K562 (cell line): ENCODE results near the gene BTG2. TPM values are rescaled to one million over a fixed set of nuclear protein-coding genes. Genes with fewer than 3 reads are reported as not detected.

ENCODE experiments used
- PBX2 ChIP-seq, 2 experiments: IDR thresholded peaks in 1 of 2; conservative IDR thresholded peaks in 1 of 2; 2 replicates each; pipeline ENCODE4 v1.6.1; 2016; ENCODE audit warnings: low read depth in 2 of 2, mild to moderate bottlenecking in 1 of 2, missing compliant biosample characterization in 1 of 2, missing genetic modification characterization in 1 of 2, moderate library complexity in 1 of 2
- PURB ChIP-seq: sonication (generic); formaldehyde crosslinking; IDR thresholded peaks from 2 replicates; pipeline ENCODE4 v1.9.0; 2021; ENCODE audit warnings: low read depth, mild to moderate bottlenecking, missing genetic modification reagents
- RBM17 ChIP-seq: fragments of 200-400 bp; formaldehyde crosslinking; IDR thresholded peaks from 2 replicates; pipeline ENCODE4 v1.6.1; 2017; ENCODE audit warnings: low read depth, mild to moderate bottlenecking, low read length, borderline replicate concordance
- SREBF2 ChIP-seq: sonication (generic); formaldehyde crosslinking; IDR thresholded peaks from 2 replicates; pipeline ENCODE4 v1.4.0; 2020; ENCODE audit warnings: mild to moderate bottlenecking, missing genetic modification reagents
- TBL1XR1 ChIP-seq, 2 experiments: IDR thresholded peaks; 2 replicates each; pipeline ENCODE4 v1.6.1; 2012; ENCODE audit warnings: improper control_type of control experiment in 2 of 2, low read length in 2 of 2, mild to moderate bottlenecking in 1 of 2
- ZNF263 ChIP-seq: sonication (generic); formaldehyde crosslinking; IDR thresholded peaks from 2 replicates; pipeline ENCODE4 v1.8.0; 2022; ENCODE audit warnings: mild to moderate bottlenecking, missing genetic modification reagents, borderline replicate concordance
- ZNF274 ChIP-seq: IDR thresholded peaks from 2 replicates; pipeline ENCODE4 v1.6.1; 2011; ENCODE audit warnings: low read depth, mild to moderate bottlenecking, low read length, moderate library complexity, borderline replicate concordance
- ZNF431 ChIP-seq: sonication (generic); formaldehyde crosslinking; IDR thresholded peaks from 2 replicates; pipeline ENCODE4 v1.8.0; 2022; ENCODE audit warnings: mild to moderate bottlenecking, missing genetic modification reagents
- polyA plus RNA-seq, 8 experiments: library from polyadenylated mRNA; depleted of rRNA in 4 of 8; stranded (reverse) in 5 of 8; unstranded in 3 of 8; fragments of >200 nt; fragmentation: Nextera tagmentation in 2 of 8; fragmentation: Illumina TruSeq in 1 of 8; extraction: Ambion mirVana in 2 of 8; extraction: Trizol in 1 of 8; gene quantifications; 2 replicates each; pipeline versions ENCODE4 v1.2.1 to v1.2.3, GENCODE V29; 2011 to 2014; ENCODE audit warnings: inconsistent platforms in 1 of 8, missing spikeins in 1 of 8
- total RNA-seq, 7 experiments: library from RNA; depleted of rRNA in 6 of 7; stranded (reverse); fragments of >200 nt in 6 of 7; fragmentation: Illumina TruSeq in 2 of 7; extraction: Trizol in 2 of 7; gene quantifications; 2 replicates each; pipeline versions ENCODE4 v1.2.1 to v1.2.3, GENCODE V29; 2011 to 2021; ENCODE audit warnings: low replicate concordance in 1 of 7
- TF ChIP-seq, protein P1 (sequence below), 2 experiments: fragments of 450-650 bp; formaldehyde crosslinking in 1 of 2; IDR thresholded peaks; 2 replicates each; pipeline versions ENCODE4 v1.4.0 to v1.6.1; 2014 to 2020; ENCODE audit warnings: mild to moderate bottlenecking in 2 of 2, borderline replicate concordance in 1 of 2, low read depth in 1 of 2
- TF ChIP-seq, protein P2 (sequence below): sonication (generic); formaldehyde crosslinking; IDR thresholded peaks from 2 replicates; pipeline ENCODE4 v1.8.0; 2022; ENCODE audit warnings: mild to moderate bottlenecking, missing genetic modification reagents, borderline replicate concordance
- TF ChIP-seq, protein P3 (sequence below): fragments of 450-650 bp; IDR thresholded peaks from 2 replicates; pipeline ENCODE4 v1.6.1; 2016

Gene BTG2
- total and polyA plus RNA-seq, 9 of the 15 experiments (the other 6 are each of a cell fraction or from before 2014, with no cell fraction given): 2.3 to 41.9 (median 8.7) TPM

GRCh38 chr1:203278885-203279406, 26.4 kb upstream of the BTG2 start (continued):
- TF ChIP-seq ZNF274 (no peak), PURB (CRISPR knock-in tag) (no peak), ZNF431 (CRISPR knock-in tag) (no peak), PBX2 (CRISPR knock-in tag; IDR thresholded peaks at IDR 0.05; ENCODE audit: low read depth) (no peak), PBX2 (tag; conservative IDR thresholded peaks at IDR 0.05; ENCODE audit: low read depth) (peak; percentile 84), SREBF2 (no peak), RBM17 (no peak), ZNF263 (no peak), TBL1XR1 (IDR thresholded peaks at IDR 0.05; ENCODE audit: low read length in 2 of 2) (no peak)
- TF ChIP-seq, protein P1, sequence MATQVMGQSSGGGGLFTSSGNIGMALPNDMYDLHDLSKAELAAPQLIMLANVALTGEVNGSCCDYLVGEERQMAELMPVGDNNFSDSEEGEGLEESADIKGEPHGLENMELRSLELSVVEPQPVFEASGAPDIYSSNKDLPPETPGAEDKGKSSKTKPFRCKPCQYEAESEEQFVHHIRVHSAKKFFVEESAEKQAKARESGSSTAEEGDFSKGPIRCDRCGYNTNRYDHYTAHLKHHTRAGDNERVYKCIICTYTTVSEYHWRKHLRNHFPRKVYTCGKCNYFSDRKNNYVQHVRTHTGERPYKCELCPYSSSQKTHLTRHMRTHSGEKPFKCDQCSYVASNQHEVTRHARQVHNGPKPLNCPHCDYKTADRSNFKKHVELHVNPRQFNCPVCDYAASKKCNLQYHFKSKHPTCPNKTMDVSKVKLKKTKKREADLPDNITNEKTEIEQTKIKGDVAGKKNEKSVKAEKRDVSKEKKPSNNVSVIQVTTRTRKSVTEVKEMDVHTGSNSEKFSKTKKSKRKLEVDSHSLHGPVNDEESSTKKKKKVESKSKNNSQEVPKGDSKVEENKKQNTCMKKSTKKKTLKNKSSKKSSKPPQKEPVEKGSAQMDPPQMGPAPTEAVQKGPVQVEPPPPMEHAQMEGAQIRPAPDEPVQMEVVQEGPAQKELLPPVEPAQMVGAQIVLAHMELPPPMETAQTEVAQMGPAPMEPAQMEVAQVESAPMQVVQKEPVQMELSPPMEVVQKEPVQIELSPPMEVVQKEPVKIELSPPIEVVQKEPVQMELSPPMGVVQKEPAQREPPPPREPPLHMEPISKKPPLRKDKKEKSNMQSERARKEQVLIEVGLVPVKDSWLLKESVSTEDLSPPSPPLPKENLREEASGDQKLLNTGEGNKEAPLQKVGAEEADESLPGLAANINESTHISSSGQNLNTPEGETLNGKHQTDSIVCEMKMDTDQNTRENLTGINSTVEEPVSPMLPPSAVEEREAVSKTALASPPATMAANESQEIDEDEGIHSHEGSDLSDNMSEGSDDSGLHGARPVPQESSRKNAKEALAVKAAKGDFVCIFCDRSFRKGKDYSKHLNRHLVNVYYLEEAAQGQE (IDR thresholded peaks at IDR 0.05; ENCODE audit: borderline replicate concordance): no peak
- TF ChIP-seq, protein P1 (CRISPR knock-in tag; IDR thresholded peaks at IDR 0.05; ENCODE audit: low read depth): no peak
- TF ChIP-seq, protein P2, sequence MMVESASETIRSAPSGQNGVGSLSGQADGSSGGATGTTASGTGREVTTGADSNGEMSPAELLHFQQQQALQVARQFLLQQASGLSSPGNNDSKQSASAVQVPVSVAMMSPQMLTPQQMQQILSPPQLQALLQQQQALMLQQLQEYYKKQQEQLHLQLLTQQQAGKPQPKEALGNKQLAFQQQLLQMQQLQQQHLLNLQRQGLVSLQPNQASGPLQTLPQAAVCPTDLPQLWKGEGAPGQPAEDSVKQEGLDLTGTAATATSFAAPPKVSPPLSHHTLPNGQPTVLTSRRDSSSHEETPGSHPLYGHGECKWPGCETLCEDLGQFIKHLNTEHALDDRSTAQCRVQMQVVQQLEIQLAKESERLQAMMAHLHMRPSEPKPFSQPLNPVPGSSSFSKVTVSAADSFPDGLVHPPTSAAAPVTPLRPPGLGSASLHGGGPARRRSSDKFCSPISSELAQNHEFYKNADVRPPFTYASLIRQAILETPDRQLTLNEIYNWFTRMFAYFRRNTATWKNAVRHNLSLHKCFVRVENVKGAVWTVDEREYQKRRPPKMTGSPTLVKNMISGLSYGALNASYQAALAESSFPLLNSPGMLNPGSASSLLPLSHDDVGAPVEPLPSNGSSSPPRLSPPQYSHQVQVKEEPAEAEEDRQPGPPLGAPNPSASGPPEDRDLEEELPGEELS (CRISPR knock-in tag): no peak
- TF ChIP-seq, protein P3, sequence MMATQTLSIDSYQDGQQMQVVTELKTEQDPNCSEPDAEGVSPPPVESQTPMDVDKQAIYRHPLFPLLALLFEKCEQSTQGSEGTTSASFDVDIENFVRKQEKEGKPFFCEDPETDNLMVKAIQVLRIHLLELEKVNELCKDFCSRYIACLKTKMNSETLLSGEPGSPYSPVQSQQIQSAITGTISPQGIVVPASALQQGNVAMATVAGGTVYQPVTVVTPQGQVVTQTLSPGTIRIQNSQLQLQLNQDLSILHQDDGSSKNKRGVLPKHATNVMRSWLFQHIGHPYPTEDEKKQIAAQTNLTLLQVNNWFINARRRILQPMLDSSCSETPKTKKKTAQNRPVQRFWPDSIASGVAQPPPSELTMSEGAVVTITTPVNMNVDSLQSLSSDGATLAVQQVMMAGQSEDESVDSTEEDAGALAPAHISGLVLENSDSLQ: peak; percentile 83
